ENCODE measurements around the gene UNC80.

UNC80 gene

GRCh38 chr2:210004881-210005280 lies 233.2 kb downstream of the UNC80 start:
- ChIA-PET POLR2A (no interaction called here), CTCF (no interaction called here)
- no peak for DNase-seq (ENCODE audit: extremely low spot score)
- no peak for TF ChIP-seq LEF1 (IDR thresholded peaks at IDR 0.05; ENCODE audit: borderline replicate concordance)
- no peak for TF ChIP-seq ARNT (IDR thresholded peaks at IDR 0.05)
- no peak for TF ChIP-seq FOXA1 (IDR thresholded peaks at IDR 0.05)
- TF ChIP-seq PKNOX1 (IDR thresholded peaks at IDR 0.05), result no peak
- TF ChIP-seq L3MBTL2 (conservative IDR thresholded peaks at IDR 0.05), result no peak
- TF ChIP-seq FOXK2 (IDR thresholded peaks at IDR 0.05), result no peak
- no peak for TF ChIP-seq CTBP1 (IDR thresholded peaks at IDR 0.05; ENCODE audit: borderline replicate concordance)
- TF ChIP-seq SP1 (IDR thresholded peaks at IDR 0.05), result no peak
- TF ChIP-seq TARDBP (IDR thresholded peaks at IDR 0.05), result no peak
- TF ChIP-seq ELF4 (IDR thresholded peaks at IDR 0.05), result no peak
- no peak for TF ChIP-seq ZNF384 (IDR thresholded peaks at IDR 0.05)
- no peak for TF ChIP-seq NFRKB (IDR thresholded peaks at IDR 0.05)
- no peak for TF ChIP-seq SUZ12 (IDR thresholded peaks at IDR 0.05)
- TF ChIP-seq HDGF (IDR thresholded peaks at IDR 0.05; ENCODE audit: borderline replicate concordance), result no peak
- TF ChIP-seq BHLHE40 (IDR thresholded peaks at IDR 0.05; ENCODE audit: borderline replicate concordance), result no peak

DNA sequence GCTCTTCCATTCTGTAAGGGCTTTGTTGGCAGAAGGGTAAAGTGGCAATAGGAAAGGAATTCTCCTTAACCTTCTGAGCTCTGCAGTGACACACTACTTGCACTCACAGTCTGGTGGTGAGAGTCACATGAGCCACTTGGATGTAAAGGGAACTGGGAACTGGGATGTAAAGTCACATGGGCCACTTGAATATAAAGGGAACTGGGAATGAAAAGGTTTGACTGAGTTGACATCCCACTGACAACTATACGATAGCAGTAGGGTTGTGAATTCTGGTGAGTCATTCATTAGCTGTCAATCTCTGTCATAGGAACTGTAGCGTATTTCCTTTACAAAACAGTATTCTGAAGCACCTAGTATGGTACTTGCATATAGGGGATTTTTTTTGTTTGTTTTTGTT lies 236.3 kb downstream of the UNC80 start:
- TF ChIP-seq ELF4 (IDR thresholded peaks at IDR 0.05), result no peak
- no peak for TF ChIP-seq ARNT (IDR thresholded peaks at IDR 0.05)
- no peak for DNase-seq (ENCODE audit: extremely low spot score)
- POLR2A ChIA-PET, result no interaction called here

DNA sequence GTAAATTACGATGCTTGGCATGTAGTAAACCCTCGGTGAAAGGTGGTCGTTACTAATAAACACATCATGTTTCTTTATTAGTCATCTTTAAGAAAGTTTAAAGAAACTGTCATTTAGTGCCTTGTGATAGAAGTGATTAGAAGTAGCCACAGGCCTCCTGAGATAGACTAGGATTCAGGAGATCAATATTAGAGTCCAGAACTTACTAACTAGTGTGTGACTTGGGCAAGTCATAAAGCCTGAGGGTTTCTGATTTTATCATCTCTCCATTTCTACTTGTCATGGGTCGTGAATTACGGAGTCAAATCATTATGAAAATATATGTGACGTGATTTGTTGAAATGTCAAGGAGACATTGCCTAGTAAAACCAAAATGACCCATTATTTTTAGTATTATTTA lies 237.5 kb downstream of the UNC80 start:
- ChIA-PET CTCF (no interaction called here), POLR2A (no interaction called here)
- no peak for DNase-seq (ENCODE audit: extremely low spot score)
- no peak for TF ChIP-seq SP1 (IDR thresholded peaks at IDR 0.05)

More for the DNA sequence above, 236.3 kb downstream of the UNC80 start:
- CTCF ChIA-PET, result no interaction called here

- ChIA-PET CTCF (no interaction called here), POLR2A (no interaction called here)
- no peak for TF ChIP-seq TARDBP (IDR thresholded peaks at IDR 0.05)
- TF ChIP-seq SP1 (IDR thresholded peaks at IDR 0.05), result no peak
- no peak for TF ChIP-seq NFRKB (IDR thresholded peaks at IDR 0.05)
- TF ChIP-seq BHLHE40 (IDR thresholded peaks at IDR 0.05; ENCODE audit: borderline replicate concordance), result no peak
- no peak for TF ChIP-seq L3MBTL2 (conservative IDR thresholded peaks at IDR 0.05)
- TF ChIP-seq ZNF384 (IDR thresholded peaks at IDR 0.05), result no peak
- no peak for TF ChIP-seq FOXK2 (IDR thresholded peaks at IDR 0.05)
- no peak for DNase-seq (ENCODE audit: extremely low spot score)
These were observed 238.3 kb downstream of the UNC80 start for GRCh38 chr2:210009896-210010295.

DNA sequence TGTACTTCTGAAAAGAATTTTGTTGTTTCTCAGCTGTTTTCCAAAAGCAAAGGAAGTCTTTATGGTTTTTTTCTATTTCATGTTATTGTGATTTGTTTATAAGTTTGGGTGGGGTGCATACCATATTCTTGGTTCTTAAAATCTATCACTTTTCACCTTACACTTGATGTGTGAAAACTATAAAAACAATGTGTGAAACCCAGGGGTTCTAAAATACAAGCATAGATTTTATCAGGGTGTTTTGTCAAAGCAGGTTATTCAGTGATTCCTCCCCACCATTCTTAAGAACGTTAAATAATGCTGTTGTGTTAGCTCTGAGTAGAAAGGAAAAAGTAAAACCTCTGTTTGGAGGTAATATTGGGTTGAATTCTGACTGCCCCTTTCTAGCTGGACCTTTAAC lies 248.5 kb downstream of the UNC80 start:
- POLR2A ChIA-PET, result no interaction called here
- DNase-seq (ENCODE audit: extremely low spot score), result no peak
- TF ChIP-seq NFRKB (IDR thresholded peaks at IDR 0.05) (no peak), ELF4 (IDR thresholded peaks at IDR 0.05) (no peak), PKNOX1 (IDR thresholded peaks at IDR 0.05) (no peak), SUZ12 (IDR thresholded peaks at IDR 0.05) (no peak), HDGF (IDR thresholded peaks at IDR 0.05; ENCODE audit: borderline replicate concordance) (no peak), FOXM1 (IDR thresholded peaks at IDR 0.05; ENCODE audit: borderline replicate concordance) (no peak), FOXA1 (IDR thresholded peaks at IDR 0.05) (no peak), ZNF384 (IDR thresholded peaks at IDR 0.05) (no peak), CTBP1 (IDR thresholded peaks at IDR 0.05; ENCODE audit: borderline replicate concordance) (no peak), BHLHE40 (IDR thresholded peaks at IDR 0.05; ENCODE audit: borderline replicate concordance) (no peak), LEF1 (IDR thresholded peaks at IDR 0.05; ENCODE audit: borderline replicate concordance) (no peak), TARDBP (IDR thresholded peaks at IDR 0.05) (no peak), SP1 (IDR thresholded peaks at IDR 0.05) (no peak)
- CTCF ChIA-PET, result no interaction called here

DNA sequence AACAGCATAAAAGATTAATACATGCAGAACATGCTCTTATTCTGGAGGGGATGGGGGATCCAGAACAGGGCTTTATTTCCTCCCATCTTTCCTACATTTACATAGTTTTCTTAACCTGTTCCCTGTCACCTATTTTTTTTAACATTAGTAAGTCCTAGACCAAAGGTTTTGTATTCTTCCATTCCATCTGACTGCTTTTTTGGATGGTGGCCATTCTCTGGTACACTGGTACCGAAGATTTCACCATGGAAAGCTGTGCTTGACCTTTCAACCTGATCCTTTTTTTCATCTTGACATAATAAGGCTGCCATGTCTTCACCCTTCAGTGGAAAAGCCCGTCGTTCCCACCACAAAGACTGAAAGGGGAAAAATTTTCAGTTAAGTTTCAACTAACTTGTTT lies 251.2 kb downstream of the UNC80 start:
- TF ChIP-seq CTBP1 (IDR thresholded peaks at IDR 0.05; ENCODE audit: borderline replicate concordance) (no peak), ARNT (IDR thresholded peaks at IDR 0.05) (no peak), PKNOX1 (IDR thresholded peaks at IDR 0.05) (no peak), ELF4 (IDR thresholded peaks at IDR 0.05) (no peak), ZNF384 (IDR thresholded peaks at IDR 0.05) (no peak), FOXK2 (IDR thresholded peaks at IDR 0.05) (no peak), SP1 (IDR thresholded peaks at IDR 0.05) (no peak), L3MBTL2 (conservative IDR thresholded peaks at IDR 0.05) (no peak), FOXA1 (IDR thresholded peaks at IDR 0.05) (no peak), FOXM1 (IDR thresholded peaks at IDR 0.05; ENCODE audit: borderline replicate concordance) (no peak), LEF1 (IDR thresholded peaks at IDR 0.05; ENCODE audit: borderline replicate concordance) (no peak), BHLHE40 (IDR thresholded peaks at IDR 0.05; ENCODE audit: borderline replicate concordance) (no peak), TARDBP (IDR thresholded peaks at IDR 0.05) (no peak), HDGF (IDR thresholded peaks at IDR 0.05; ENCODE audit: borderline replicate concordance) (no peak)
- POLR2A ChIA-PET, result no interaction called here
- CTCF ChIA-PET, result no interaction called here
- no peak for DNase-seq (ENCODE audit: extremely low spot score)

- CTCF ChIA-PET, result no interaction called here
- TF ChIP-seq ELF4 (IDR thresholded peaks at IDR 0.05) (no peak), HDGF (IDR thresholded peaks at IDR 0.05; ENCODE audit: borderline replicate concordance) (no peak), FOXM1 (IDR thresholded peaks at IDR 0.05; ENCODE audit: borderline replicate concordance) (no peak), L3MBTL2 (conservative IDR thresholded peaks at IDR 0.05) (no peak)
- POLR2A ChIA-PET, result no interaction called here
- no peak for DNase-seq (ENCODE audit: extremely low spot score)
These were observed 256.0 kb downstream of the UNC80 start for GRCh38 chr2:210027608-210028007.

Measured in HEK293T (cell line).